ENCODE results near the gene GNA15. TPM values are rescaled to one million over a fixed set of nuclear protein-coding genes. Genes with fewer than 3 reads are reported as not detected.
"Not testable (repeated sequence)": the region's sequence is repeated elsewhere in the genome, so short reads cannot be mapped to it uniquely, and the experiment has no call there.

Gene GNA15
- total RNA-seq, 2 donors from 2014 or later: not detected

GRCh38 chr19:3189702-3190469 is 54.1 kb downstream of the GNA15 start:
- H3K4me3 Mint-ChIP-seq: no peak overlapping the region
- H3K27me3 Mint-ChIP-seq (ENCODE audit: insufficient read depth): no peaks in the 10 kb centered on the region
- WGBS, 2 experiments (ENCODE audit: insufficient coverage in 1 of 2, insufficient read length in 1 of 2): 84 to 91% methylated on average over 11 to 28 of the region's 28 CpGs
- no peak for TF ChIP-seq CTCF (conservative IDR thresholded peaks at IDR 0.05)
- H3K36me3 ChIP-seq (ENCODE audit: control insufficient read depth, insufficient read depth, low read length): peaks cover 16% of the 10 kb centered on the region
- peaks cover 26% of the 10 kb centered on the region for H3K36me3 Mint-ChIP-seq (ENCODE audit: low read depth)
- H3K9ac ChIP-seq (ENCODE audit: extremely low read depth, low read length, poor library complexity, severe bottlenecking): no peak overlapping the region
- H3K27ac ChIP-seq (ENCODE audit: low read depth, low read length): no peak overlapping the region
- no peaks in the 10 kb centered on the region for H3K9me3 Mint-ChIP-seq
- no peak overlapping the region for H3K27ac Mint-ChIP-seq
- H3K4me1 ChIP-seq (ENCODE audit: control insufficient read depth, insufficient read depth, low read length): no peaks in the 10 kb centered on the region
- no peaks in the 10 kb centered on the region for H3K27me3 ChIP-seq (ENCODE audit: control insufficient read depth, insufficient read depth, low read length, poor library complexity, severe bottlenecking)
- peak; percentile 65 for DNase-seq
- H3K9me3 ChIP-seq (ENCODE audit: control insufficient read depth, low read length): no peaks in the 10 kb centered on the region
- H3K4me3 ChIP-seq (ENCODE audit: low read length): no peak overlapping the region
- H3K4me1 Mint-ChIP-seq: peaks cover 7% of the 10 kb centered on the region

- Mint-ChIP-seq H3K4me3 (no peak overlapping the region), H3K27ac (no peak overlapping the region), H3K36me3 (ENCODE audit: low read depth) (peaks cover 28% of the 10 kb centered on the region), H3K4me1 (peaks cover 7% of the 10 kb centered on the region), H3K9me3 (no peaks in the 10 kb centered on the region), H3K27me3 (ENCODE audit: insufficient read depth) (no peaks in the 10 kb centered on the region)
- WGBS, 2 experiments (ENCODE audit: insufficient coverage in 1 of 2, insufficient read length in 1 of 2): 95 to 96% methylated on average over 10 to 18 of the region's 18 CpGs
- Histone ChIP-seq H3K9ac (ENCODE audit: extremely low read depth, low read length, poor library complexity, severe bottlenecking) (no peak overlapping the region), H3K9me3 (ENCODE audit: control insufficient read depth, low read length) (no peaks in the 10 kb centered on the region), H3K4me3 (ENCODE audit: low read length) (no peak overlapping the region), H3K27ac (ENCODE audit: low read depth, low read length) (no peak overlapping the region), H3K27me3 (ENCODE audit: control insufficient read depth, insufficient read depth, low read length, poor library complexity, severe bottlenecking) (no peaks in the 10 kb centered on the region), H3K4me1 (ENCODE audit: control insufficient read depth, insufficient read depth, low read length) (no peaks in the 10 kb centered on the region), H3K36me3 (ENCODE audit: control insufficient read depth, insufficient read depth, low read length) (peaks cover 16% of the 10 kb centered on the region)
- no peak for DNase-seq
- no peak for TF ChIP-seq CTCF (conservative IDR thresholded peaks at IDR 0.05)
Observed at GRCh38 chr19:3190470-3190770, 54.6 kb downstream of the GNA15 start.

- no peak overlapping the region for H3K4me3 ChIP-seq (ENCODE audit: low read length)
- H3K27ac ChIP-seq (ENCODE audit: low read depth, low read length): no peak overlapping the region
- Mint-ChIP-seq H3K4me1 (peaks cover 7% of the 10 kb centered on the region), H3K4me3 (no peak overlapping the region), H3K27me3 (ENCODE audit: insufficient read depth) (no peaks in the 10 kb centered on the region), H3K9me3 (no peaks in the 10 kb centered on the region), H3K27ac (peak overlapping the region; percentile 65), H3K36me3 (ENCODE audit: low read depth) (peaks cover 31% of the 10 kb centered on the region)
- no peaks in the 10 kb centered on the region for H3K4me1 ChIP-seq (ENCODE audit: control insufficient read depth, insufficient read depth, low read length)
- 89 to 96% methylated on average over 26 to 46 of the region's 46 CpGs for WGBS, 2 experiments (ENCODE audit: insufficient coverage in 1 of 2, insufficient read length in 1 of 2)
- H3K36me3 ChIP-seq (ENCODE audit: control insufficient read depth, insufficient read depth, low read length): peaks cover 16% of the 10 kb centered on the region
- no peaks in the 10 kb centered on the region for H3K9me3 ChIP-seq (ENCODE audit: control insufficient read depth, low read length)
- no peak overlapping the region for H3K9ac ChIP-seq (ENCODE audit: extremely low read depth, low read length, poor library complexity, severe bottlenecking)
- no peaks in the 10 kb centered on the region for H3K27me3 ChIP-seq (ENCODE audit: control insufficient read depth, insufficient read depth, low read length, poor library complexity, severe bottlenecking)
- DNase-seq: no peak
- TF ChIP-seq CTCF (conservative IDR thresholded peaks at IDR 0.05): no peak
Observed at GRCh38 chr19:3190921-3191805, 55.3 kb downstream of the GNA15 start.

- not testable (repeated sequence) for H3K4me1 Mint-ChIP-seq; H3K27ac Mint-ChIP-seq; H3K27me3 Mint-ChIP-seq (ENCODE audit: insufficient read depth); H3K4me3 ChIP-seq (ENCODE audit: low read length); H3K4me3 Mint-ChIP-seq; H3K27ac ChIP-seq (ENCODE audit: low read depth, low read length); H3K27me3 ChIP-seq (ENCODE audit: control insufficient read depth, insufficient read depth, low read length, poor library complexity, severe bottlenecking); H3K9ac ChIP-seq (ENCODE audit: extremely low read depth, low read length, poor library complexity, severe bottlenecking); DNase-seq; H3K4me1 ChIP-seq (ENCODE audit: control insufficient read depth, insufficient read depth, low read length); H3K9me3 ChIP-seq (ENCODE audit: control insufficient read depth, low read length); H3K9me3 Mint-ChIP-seq
- 93 to 97% methylated on average over 12 of the region's 12 CpGs for WGBS, 2 experiments (ENCODE audit: insufficient coverage in 1 of 2, insufficient read length in 1 of 2)
- peaks cover 31% of the 10 kb centered on the region for H3K36me3 Mint-ChIP-seq (ENCODE audit: low read depth)
- H3K36me3 ChIP-seq (ENCODE audit: control insufficient read depth, insufficient read depth, low read length): peaks cover 16% of the 10 kb centered on the region
Observed at GRCh38 chr19:3191806-3192104, 55.9 kb downstream of the GNA15 start.
